ENCODE results near the gene CATSPER3. TPM values are rescaled to one million over a fixed set of nuclear protein-coding genes. Genes with fewer than 3 reads are reported as not detected.

Gene CATSPER3
- total RNA-seq, 2 donors from 2014 or later = 3.2 TPM; not detected in 1

DNA sequence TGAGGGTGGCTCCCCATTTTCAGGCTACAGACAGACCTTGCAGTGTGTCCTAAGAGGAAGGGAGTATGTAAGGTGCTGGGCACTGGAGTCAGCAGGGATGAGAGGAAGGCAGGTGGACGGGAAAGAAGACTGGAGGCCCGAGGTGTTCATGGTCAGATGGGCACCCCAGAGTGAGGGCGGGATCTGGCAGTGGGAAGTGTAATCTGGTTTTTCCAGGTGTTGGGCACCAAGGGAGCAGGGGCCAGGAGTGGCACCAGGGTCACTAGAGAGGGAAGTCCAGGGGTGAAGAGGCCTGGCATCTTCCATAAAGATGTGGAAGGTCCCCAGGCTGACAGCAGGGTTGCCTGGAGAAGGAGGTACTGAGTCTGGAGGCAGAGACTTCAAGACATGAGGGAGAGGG lies 36.7 kb downstream of the CATSPER3 start:
- no peak for DNase-seq (ENCODE audit: low spot score)
- WGBS = 90% methylated on average over 3 of the region's 3 CpGs
- intact Hi-C loops (cut with DNase I) = no loop called here

DNA sequence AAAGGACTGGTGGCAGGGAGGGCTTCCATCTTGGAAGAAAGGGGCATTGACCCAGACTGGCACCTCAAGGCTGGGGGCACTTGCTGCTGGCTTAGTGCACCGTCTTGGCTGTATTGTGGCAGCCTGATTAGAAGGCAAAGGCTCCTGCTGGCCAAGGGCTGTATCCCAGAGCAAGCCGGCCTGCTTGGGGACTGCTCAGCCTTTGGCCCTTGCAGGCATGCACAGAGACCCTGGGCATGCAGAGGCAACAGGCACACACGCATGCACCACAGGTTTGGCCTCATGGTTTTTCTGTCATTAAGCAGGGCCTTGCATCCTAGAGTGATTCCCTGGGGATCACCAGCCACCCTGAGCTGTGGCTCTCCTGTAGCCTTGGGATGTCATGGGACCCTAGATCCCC lies 37.4 kb downstream of the CATSPER3 start:
- no peaks in the 10 kb centered on the region for H3K27me3 ChIP-seq (replicated peaks; ENCODE audit: insufficient read depth)
- TF ChIP-seq POLR2AphosphoS5 (IDR thresholded peaks at IDR 0.05) (no peak), POLR2A (IDR thresholded peaks at IDR 0.05) (no peak)
- H3K27ac ChIP-seq = no peak overlapping the region
- no peaks in the 10 kb centered on the region for H3K9me3 ChIP-seq
- H3K36me3 ChIP-seq = no peaks in the 10 kb centered on the region
- DNase-seq (ENCODE audit: low spot score) = no peak
- intact Hi-C loops (cut with DNase I) = no loop called here
- 78% methylated on average over 3 of the region's 3 CpGs for WGBS
- H3K4me1 ChIP-seq (replicated peaks) = no peaks in the 10 kb centered on the region
- H3K4me3 ChIP-seq = no peak overlapping the region

More for the DNA sequence above, 36.7 kb downstream of the CATSPER3 start:
- Histone ChIP-seq H3K4me1 (replicated peaks) (no peaks in the 10 kb centered on the region), H3K27me3 (replicated peaks; ENCODE audit: insufficient read depth) (no peaks in the 10 kb centered on the region), H3K4me3 (no peak overlapping the region), H3K27ac (no peak overlapping the region), H3K36me3 (no peaks in the 10 kb centered on the region), H3K9me3 (no peaks in the 10 kb centered on the region)
- no peak for TF ChIP-seq POLR2AphosphoS5 (IDR thresholded peaks at IDR 0.05)

DNA sequence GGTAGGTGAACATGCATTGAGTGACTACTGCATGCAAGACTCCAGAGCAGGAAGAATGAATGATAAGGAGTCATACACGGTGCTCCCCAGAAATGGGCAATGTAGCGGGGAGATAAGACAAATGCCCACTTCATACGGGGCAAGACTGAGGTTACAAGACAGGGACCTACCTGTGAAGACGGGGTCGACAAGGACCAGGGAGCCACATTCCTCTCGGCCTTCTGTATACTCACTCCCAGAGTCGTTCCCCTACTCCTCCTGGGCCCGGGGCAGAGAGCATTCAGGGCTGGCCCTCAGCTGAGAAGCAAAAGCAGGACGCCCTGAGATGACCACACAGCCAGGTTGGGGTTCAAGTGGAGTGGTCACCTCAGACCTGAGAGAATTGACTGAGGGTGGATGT lies 39.6 kb downstream of the CATSPER3 start:
- Histone ChIP-seq H3K4me3 (no peak overlapping the region), H3K27ac (no peak overlapping the region), H3K9me3 (no peaks in the 10 kb centered on the region), H3K27me3 (replicated peaks; ENCODE audit: insufficient read depth) (no peaks in the 10 kb centered on the region), H3K36me3 (no peaks in the 10 kb centered on the region), H3K4me1 (replicated peaks) (no peaks in the 10 kb centered on the region)
- 95% methylated on average over 9 of the region's 9 CpGs for WGBS
- TF ChIP-seq POLR2AphosphoS5 (IDR thresholded peaks at IDR 0.05) (no peak), POLR2A (IDR thresholded peaks at IDR 0.05) (no peak)
- TF ChIP-seq, protein P1, sequence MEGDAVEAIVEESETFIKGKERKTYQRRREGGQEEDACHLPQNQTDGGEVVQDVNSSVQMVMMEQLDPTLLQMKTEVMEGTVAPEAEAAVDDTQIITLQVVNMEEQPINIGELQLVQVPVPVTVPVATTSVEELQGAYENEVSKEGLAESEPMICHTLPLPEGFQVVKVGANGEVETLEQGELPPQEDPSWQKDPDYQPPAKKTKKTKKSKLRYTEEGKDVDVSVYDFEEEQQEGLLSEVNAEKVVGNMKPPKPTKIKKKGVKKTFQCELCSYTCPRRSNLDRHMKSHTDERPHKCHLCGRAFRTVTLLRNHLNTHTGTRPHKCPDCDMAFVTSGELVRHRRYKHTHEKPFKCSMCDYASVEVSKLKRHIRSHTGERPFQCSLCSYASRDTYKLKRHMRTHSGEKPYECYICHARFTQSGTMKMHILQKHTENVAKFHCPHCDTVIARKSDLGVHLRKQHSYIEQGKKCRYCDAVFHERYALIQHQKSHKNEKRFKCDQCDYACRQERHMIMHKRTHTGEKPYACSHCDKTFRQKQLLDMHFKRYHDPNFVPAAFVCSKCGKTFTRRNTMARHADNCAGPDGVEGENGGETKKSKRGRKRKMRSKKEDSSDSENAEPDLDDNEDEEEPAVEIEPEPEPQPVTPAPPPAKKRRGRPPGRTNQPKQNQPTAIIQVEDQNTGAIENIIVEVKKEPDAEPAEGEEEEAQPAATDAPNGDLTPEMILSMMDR (IDR thresholded peaks at IDR 0.05) = no peak
- no peak for DNase-seq (ENCODE audit: low spot score)
- intact Hi-C loops (cut with DNase I) = no loop called here

DNA sequence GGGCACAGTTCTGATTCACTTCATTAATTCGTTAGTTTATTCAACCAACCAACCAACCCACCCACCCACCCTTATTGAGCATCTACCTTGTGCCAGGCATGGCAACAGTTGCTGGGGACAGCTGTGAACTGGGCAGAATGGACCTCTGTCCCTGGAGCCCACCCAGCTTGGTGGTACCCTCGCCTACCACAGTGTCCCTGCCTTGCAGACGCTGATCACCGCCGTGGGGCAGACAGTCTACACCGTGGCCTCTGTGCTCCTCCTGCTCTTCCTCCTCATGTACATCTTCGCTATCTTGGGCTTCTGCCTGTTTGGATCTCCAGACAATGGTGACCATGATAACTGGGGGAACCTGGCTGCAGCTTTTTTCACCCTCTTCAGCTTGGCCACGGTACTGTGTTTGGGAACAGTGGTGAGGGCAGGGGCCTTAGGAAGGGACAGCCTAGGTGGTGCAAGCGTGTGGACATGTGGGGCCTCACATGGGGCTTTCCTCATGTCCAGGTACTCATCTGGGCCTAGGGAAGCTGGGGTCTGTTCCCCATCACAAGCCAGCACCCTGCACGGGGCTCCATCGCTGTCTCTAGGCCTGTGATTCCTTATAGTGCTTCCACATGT lies 40.1 kb downstream of the CATSPER3 start:
- 77% methylated on average over 11 of the region's 11 CpGs for WGBS
- no peaks in the 10 kb centered on the region for H3K4me1 ChIP-seq (replicated peaks)
- H3K36me3 ChIP-seq = no peaks in the 10 kb centered on the region
- intact Hi-C loops (cut with DNase I) = no loop called here
- no peaks in the 10 kb centered on the region for H3K9me3 ChIP-seq
- no peak overlapping the region for H3K27ac ChIP-seq
- H3K4me3 ChIP-seq = no peak overlapping the region
- no peaks in the 10 kb centered on the region for H3K27me3 ChIP-seq (replicated peaks; ENCODE audit: insufficient read depth)
- TF ChIP-seq, protein P1 (IDR thresholded peaks at IDR 0.05) = no peak
- TF ChIP-seq POLR2A (IDR thresholded peaks at IDR 0.05) (no peak), POLR2AphosphoS5 (IDR thresholded peaks at IDR 0.05) (no peak)
- DNase-seq (ENCODE audit: low spot score) = no peak

DNA sequence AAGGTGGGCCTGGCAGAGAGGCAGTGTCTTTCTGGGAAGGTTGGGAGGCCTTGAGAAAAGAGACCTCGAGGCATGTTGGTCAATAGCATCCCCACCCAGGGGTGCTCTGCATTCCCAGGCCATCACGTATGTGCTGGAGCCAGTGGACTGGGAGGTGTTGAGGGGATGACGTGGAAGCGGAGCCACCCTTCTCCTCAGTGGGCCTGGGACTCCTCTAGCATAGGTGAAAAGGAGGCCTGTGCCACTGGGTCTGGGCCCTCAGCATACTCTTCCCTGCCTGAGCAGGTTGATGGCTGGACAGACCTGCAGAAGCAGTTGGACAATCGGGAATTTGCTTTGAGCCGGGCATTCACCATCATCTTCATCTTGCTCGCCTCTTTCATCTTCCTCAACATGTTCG lies 40.8 kb downstream of the CATSPER3 start:
- Histone ChIP-seq H3K4me3 (no peak overlapping the region), H3K36me3 (no peaks in the 10 kb centered on the region), H3K27ac (no peak overlapping the region), H3K27me3 (replicated peaks; ENCODE audit: insufficient read depth) (no peaks in the 10 kb centered on the region), H3K4me1 (replicated peaks) (no peaks in the 10 kb centered on the region), H3K9me3 (no peaks in the 10 kb centered on the region)
- WGBS = 92% methylated on average over 8 of the region's 8 CpGs
- TF ChIP-seq POLR2AphosphoS5 (IDR thresholded peaks at IDR 0.05) (no peak), POLR2A (IDR thresholded peaks at IDR 0.05) (no peak)
- TF ChIP-seq, protein P1 (IDR thresholded peaks at IDR 0.05) = no peak
- intact Hi-C loops (cut with DNase I) = no loop called here
- no peak for DNase-seq (ENCODE audit: low spot score)
